Memory B cell (primary cell): ENCODE data around the gene MIX23.
"Not testable (repeated sequence)": the region's sequence is repeated elsewhere in the genome, so short reads cannot be mapped to it uniquely, and the experiment has no call there.

Experiments
- ATAC-seq: fragments of 150-1000 bp; cut with Tn5 transposase; 2 replicates; pipeline ENCODE4 v1.10.0; 2021; ENCODE audit warnings: low read depth, mild to moderate bottlenecking, moderate library complexity
- DNase-seq, 2 donors: peaks; one replicate each; pipeline ENCODE4 v3.0.0; 2022; ENCODE audit warnings: low spot score in 2 of 2
- H3K27ac Mint-ChIP-seq: one replicate; pipeline ENCODE4 v1.8.0; 2022; ENCODE audit warnings: mild to moderate bottlenecking, moderate library complexity, mixed read lengths
- H3K27me3 Mint-ChIP-seq: one replicate; pipeline ENCODE4 v1.8.0; 2022; ENCODE audit warnings: mixed read lengths
- H3K36me3 Mint-ChIP-seq: one replicate; pipeline ENCODE4 v1.8.0; 2022; ENCODE audit warnings: mild to moderate bottlenecking, mixed read lengths
- H3K4me1 Mint-ChIP-seq: one replicate; pipeline ENCODE4 v1.8.0; 2022; ENCODE audit warnings: mixed read lengths
- H3K4me3 Mint-ChIP-seq: one replicate; pipeline ENCODE4 v1.8.0; 2022; ENCODE audit warnings: mild to moderate bottlenecking, moderate library complexity, mixed read lengths
- H3K9me3 Mint-ChIP-seq: one replicate; pipeline ENCODE4 v1.8.0; 2022; ENCODE audit warnings: mixed read lengths

Gene MIX23

GRCh38 chr3:122383771-122384697, 1.0 kb upstream of the MIX23 start, which contains the start of gene FAM162A:
FAM162A (plus strand) TSS chr3:122384182; CDS start chr3:122384266, 84 bp downstream.
- ATAC-seq (peak; percentile 91), DNase-seq (peak; percentile 90)
- no peaks in the 10 kb centered on the region for H3K9me3 Mint-ChIP-seq

GRCh38 chr3:122377975-122378374, 5.1 kb downstream of the MIX23 start:
- Mint-ChIP-seq H3K4me1 (peaks cover 18% of the 10 kb centered on the region), H3K36me3 (peaks cover 13% of the 10 kb centered on the region), H3K4me3 (no peak overlapping the region), H3K27me3 (no peaks in the 10 kb centered on the region), H3K27ac (no peak overlapping the region), H3K9me3 (no peaks in the 10 kb centered on the region)
- no peak for DNase-seq
- no peak for ATAC-seq

More at GRCh38 chr3:122383771-122384697, 1.0 kb upstream of the MIX23 start, which contains the start of gene FAM162A:
- Mint-ChIP-seq H3K36me3 (peaks cover 3% of the 10 kb centered on the region), H3K27me3 (no peaks in the 10 kb centered on the region), H3K4me3 (peak within 1 kb of the TSS; percentile 94), H3K27ac (peak within 1 kb of the TSS; percentile 95), H3K4me1 (peaks cover 33% of the 10 kb centered on the region)

GRCh38 chr3:122374034-122374433, 9.0 kb downstream of the MIX23 start:
- H3K4me3 Mint-ChIP-seq = no peak overlapping the region
- no peaks in the 10 kb centered on the region for H3K9me3 Mint-ChIP-seq
- no peak overlapping the region for H3K27ac Mint-ChIP-seq
- H3K4me1 Mint-ChIP-seq = peaks cover 11% of the 10 kb centered on the region
- no peaks in the 10 kb centered on the region for H3K27me3 Mint-ChIP-seq
- ATAC-seq (no peak), DNase-seq (no peak)
- peaks cover 19% of the 10 kb centered on the region for H3K36me3 Mint-ChIP-seq

DNA sequence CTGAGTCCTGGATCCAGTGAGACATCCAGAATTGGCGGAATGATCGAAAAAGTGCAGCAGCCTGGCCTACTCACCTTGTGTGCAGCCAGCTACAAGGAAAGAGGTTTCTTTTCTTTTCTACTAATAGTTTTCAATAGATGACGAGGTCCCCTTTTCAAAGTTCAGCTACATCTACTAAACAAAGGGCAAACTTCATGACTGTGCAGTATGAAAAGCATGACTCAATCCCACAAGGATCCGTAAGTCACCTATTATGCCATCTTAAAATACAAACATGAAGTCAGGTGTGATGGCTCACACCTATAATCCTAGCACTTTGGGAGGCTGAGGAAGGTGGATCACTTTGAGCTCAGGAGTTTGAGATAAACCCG, 16.7 kb downstream of the MIX23 start:
- H3K4me3 Mint-ChIP-seq = no peak overlapping the region
- no peaks in the 10 kb centered on the region for H3K9me3 Mint-ChIP-seq
- no peaks in the 10 kb centered on the region for H3K27me3 Mint-ChIP-seq
- H3K4me1 Mint-ChIP-seq = peaks cover 5% of the 10 kb centered on the region
- no peak for ATAC-seq
- no peak overlapping the region for H3K27ac Mint-ChIP-seq
- no peak for DNase-seq
- H3K36me3 Mint-ChIP-seq = peaks cover 13% of the 10 kb centered on the region

DNA sequence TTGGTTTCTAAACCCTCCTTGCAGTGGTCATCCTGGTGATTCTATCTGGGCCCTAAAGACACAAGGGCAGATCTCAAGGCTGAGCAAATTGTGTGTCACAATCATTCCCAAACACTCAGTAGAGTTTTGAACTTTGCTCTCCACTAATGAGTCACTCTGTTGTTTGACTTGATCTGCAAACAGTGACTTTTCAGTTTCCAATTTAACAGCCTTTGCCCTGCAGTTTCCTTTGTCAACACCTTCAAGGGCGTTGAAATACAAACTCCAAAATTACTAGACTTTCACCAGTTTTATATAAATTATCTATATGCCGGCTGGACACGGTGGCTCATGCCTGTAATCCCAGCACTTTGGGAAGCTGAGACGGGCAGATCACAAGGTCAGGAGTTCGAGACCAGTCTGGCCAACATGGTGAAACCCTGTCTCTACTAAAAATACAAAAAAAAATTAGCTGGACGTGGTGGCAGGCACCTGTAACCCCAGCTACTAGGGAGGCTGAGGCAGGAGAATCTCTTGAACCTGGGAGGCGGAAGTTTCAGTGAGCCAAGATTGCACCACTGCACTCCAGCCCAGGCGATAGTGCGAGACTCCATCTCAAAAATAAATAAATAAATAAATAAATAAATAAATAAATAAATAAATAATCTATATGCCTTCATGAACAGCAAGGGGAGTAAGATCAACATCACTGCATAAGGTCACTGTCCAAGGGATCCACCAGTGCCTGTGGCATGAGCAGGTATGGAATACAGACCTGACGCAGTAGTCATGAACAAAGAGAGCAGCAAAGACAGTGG, 17.3 kb downstream of the MIX23 start:
- not testable (repeated sequence) for ATAC-seq, H3K27me3 Mint-ChIP-seq, H3K4me1 Mint-ChIP-seq, DNase-seq, H3K36me3 Mint-ChIP-seq, H3K4me3 Mint-ChIP-seq, H3K27ac Mint-ChIP-seq, H3K9me3 Mint-ChIP-seq

- Mint-ChIP-seq H3K4me3 (no peak overlapping the region), H3K27ac (peak overlapping the region; percentile 39), H3K27me3 (no peaks in the 10 kb centered on the region), H3K36me3 (peaks cover 11% of the 10 kb centered on the region), H3K4me1 (peaks cover 2% of the 10 kb centered on the region), H3K9me3 (no peaks in the 10 kb centered on the region)
- ATAC-seq (no peak), DNase-seq (no peak)
These were observed 18.0 kb downstream of the MIX23 start for GRCh38 chr3:122365073-122365472.

GRCh38 chr3:122364490-122364889, 18.5 kb downstream of the MIX23 start:
- H3K27me3 Mint-ChIP-seq = no peaks in the 10 kb centered on the region
- H3K27ac Mint-ChIP-seq = peak overlapping the region; percentile 39
- no peak for ATAC-seq
- no peak overlapping the region for H3K4me3 Mint-ChIP-seq
- no peaks in the 10 kb centered on the region for H3K9me3 Mint-ChIP-seq
- DNase-seq = no peak
- H3K36me3 Mint-ChIP-seq = peaks cover 11% of the 10 kb centered on the region
- H3K4me1 Mint-ChIP-seq = peaks cover 2% of the 10 kb centered on the region

- no peak for ATAC-seq
- DNase-seq = no peak
- Mint-ChIP-seq H3K27me3 (no peaks in the 10 kb centered on the region), H3K4me3 (no peak overlapping the region), H3K36me3 (peaks cover 13% of the 10 kb centered on the region), H3K4me1 (no peaks in the 10 kb centered on the region), H3K9me3 (no peaks in the 10 kb centered on the region), H3K27ac (no peak overlapping the region)
These were observed 21.0 kb downstream of the MIX23 start for GRCh38 chr3:122362026-122362425.

DNA sequence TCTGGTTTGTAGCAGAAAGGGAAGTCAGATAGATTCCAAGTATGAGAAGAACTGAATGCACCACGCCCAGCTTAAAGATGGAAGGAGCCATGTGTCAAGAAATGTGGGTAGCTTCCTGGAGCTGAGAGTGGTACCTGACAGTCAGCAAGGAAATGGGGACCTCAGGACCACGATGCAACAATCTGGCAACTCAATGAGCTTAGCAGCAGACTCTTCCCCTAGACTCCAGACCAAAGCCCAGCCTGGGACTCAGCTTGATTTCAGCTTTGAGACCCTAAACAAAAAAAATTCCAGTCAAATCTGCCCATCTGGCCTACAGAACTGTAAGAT, 24.4 kb downstream of the MIX23 start:
- no peaks in the 10 kb centered on the region for H3K4me1 Mint-ChIP-seq
- DNase-seq (no peak), ATAC-seq (no peak)

GRCh38 chr3:122357828-122358702, 25.0 kb downstream of the MIX23 start:
- H3K36me3 Mint-ChIP-seq = peaks cover 11% of the 10 kb centered on the region
- no peaks in the 10 kb centered on the region for H3K27me3 Mint-ChIP-seq
- ATAC-seq = no peak
- no peak overlapping the region for H3K4me3 Mint-ChIP-seq
- no peak for DNase-seq
- no peaks in the 10 kb centered on the region for H3K9me3 Mint-ChIP-seq
- peak overlapping the region; percentile 53 for H3K27ac Mint-ChIP-seq
- no peaks in the 10 kb centered on the region for H3K4me1 Mint-ChIP-seq

More for the DNA sequence above, 24.4 kb downstream of the MIX23 start:
- Mint-ChIP-seq H3K27ac (peak overlapping the region; percentile 53), H3K9me3 (no peaks in the 10 kb centered on the region), H3K27me3 (no peaks in the 10 kb centered on the region), H3K36me3 (peaks cover 11% of the 10 kb centered on the region), H3K4me3 (no peak overlapping the region)

GRCh38 chr3:122356402-122356801, 26.6 kb downstream of the MIX23 start:
- no peaks in the 10 kb centered on the region for H3K27me3 Mint-ChIP-seq
- ATAC-seq = no peak

DNA sequence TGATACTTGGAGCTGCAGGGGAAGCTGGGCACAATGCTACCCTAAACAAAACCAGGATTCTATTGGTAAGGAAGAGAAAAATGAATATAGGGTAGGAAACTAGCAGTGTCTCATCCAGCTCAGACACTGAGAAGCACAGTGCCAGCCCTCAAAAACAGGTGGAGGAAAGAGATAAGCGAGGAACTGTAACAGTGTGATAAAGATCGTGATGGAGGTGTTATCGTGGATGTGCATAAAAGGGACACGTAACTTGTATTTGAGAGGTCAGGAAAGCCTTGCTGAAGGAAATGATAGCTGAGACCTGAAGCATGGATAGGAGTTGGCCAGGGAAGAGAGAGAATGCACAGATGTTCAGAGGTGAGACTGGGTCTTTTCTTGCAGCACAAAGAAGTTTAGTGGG, 27.4 kb downstream of the MIX23 start:
- Mint-ChIP-seq H3K27me3 (no peaks in the 10 kb centered on the region), H3K4me3 (no peak overlapping the region), H3K9me3 (no peaks in the 10 kb centered on the region), H3K27ac (no peak overlapping the region), H3K36me3 (peaks cover 8% of the 10 kb centered on the region), H3K4me1 (no peaks in the 10 kb centered on the region)
- ATAC-seq (no peak), DNase-seq (no peak)

More at GRCh38 chr3:122356402-122356801, 26.6 kb downstream of the MIX23 start:
- no peaks in the 10 kb centered on the region for H3K4me1 Mint-ChIP-seq
- H3K4me3 Mint-ChIP-seq = no peak overlapping the region
- H3K27ac Mint-ChIP-seq = no peak overlapping the region
- H3K36me3 Mint-ChIP-seq = peaks cover 8% of the 10 kb centered on the region
- DNase-seq = no peak
- no peaks in the 10 kb centered on the region for H3K9me3 Mint-ChIP-seq

DNA sequence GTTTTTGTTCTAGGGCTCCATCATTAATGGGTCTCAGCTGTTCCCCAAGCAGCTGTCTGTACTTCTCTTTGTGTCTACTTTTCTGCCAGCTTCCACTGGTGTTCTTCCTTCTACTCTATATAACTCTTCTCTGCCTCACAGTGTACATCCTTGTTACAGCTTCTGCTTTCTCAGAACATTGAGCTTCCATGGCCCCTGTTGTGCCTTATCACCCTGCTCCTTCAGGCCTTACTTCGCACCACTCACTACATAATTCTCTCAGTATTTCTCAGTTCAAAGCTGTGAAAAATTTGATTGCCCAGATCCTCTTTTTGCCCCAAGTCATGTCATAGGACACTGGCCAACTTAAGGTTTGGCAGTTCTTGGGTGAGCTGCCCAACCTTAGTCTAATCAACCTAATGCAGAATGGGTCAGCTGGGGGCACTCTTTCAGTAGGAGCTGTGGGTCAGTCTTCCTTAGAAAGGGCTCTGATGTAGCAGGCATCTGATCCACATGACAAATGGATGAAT, 29.1 kb downstream of the MIX23 start:
- Mint-ChIP-seq H3K36me3 (peaks cover 7% of the 10 kb centered on the region), H3K4me1 (no peaks in the 10 kb centered on the region), H3K4me3 (no peak overlapping the region), H3K9me3 (no peaks in the 10 kb centered on the region), H3K27me3 (no peaks in the 10 kb centered on the region), H3K27ac (no peak overlapping the region)
- DNase-seq = no peak
- ATAC-seq = no peak
